Transverse colon (tissue), 4 donors: Measurements from ENCODE around the gene HPCAL1. TPM values are rescaled to one million over a fixed set of nuclear protein-coding genes. Genes with fewer than 3 reads are reported as not detected.

ENCODE experiments used
- DNase-seq: peaks from one replicate; pipeline ENCODE4 v3.0.0-alpha.2; 2019
- H3K27ac ChIP-seq, 4 donors: fragments of 200-600 bp; sonication (generic); 2 replicates each; pipeline ENCODE4 v1.5.1; 2016 to 2018; ENCODE audit warnings: inconsistent platforms in 4 of 4
- H3K27me3 ChIP-seq: fragments of 200-600 bp; sonication (generic); 2 replicates; pipeline ENCODE4 v1.5.1; 2017; ENCODE audit warnings: inconsistent platforms
- H3K36me3 ChIP-seq, 4 donors: fragments of 200-600 bp; sonication (generic); 2 replicates each; pipeline ENCODE4 v1.5.1; 2017 to 2019; ENCODE audit warnings: inconsistent platforms in 4 of 4
- H3K4me1 ChIP-seq, 4 donors: fragments of 200-600 bp; sonication (generic); 2 replicates each; pipeline ENCODE4 v1.5.1; 2017 to 2020; ENCODE audit warnings: inconsistent platforms in 4 of 4
- H3K4me3 ChIP-seq, 4 donors: fragments of 200-600 bp; sonication (generic); 1 replicate in 1 of 4; 2 replicates in 3 of 4; pipeline versions ENCODE4 v1.5.1 to v1.6.1; 2017 to 2019; ENCODE audit warnings: inconsistent platforms in 4 of 4
- H3K9me3 ChIP-seq, 2 donors: fragments of 200-600 bp; sonication (generic); 2 replicates each; pipeline ENCODE4 v1.5.1; 2017 to 2019; ENCODE audit warnings: inconsistent platforms in 2 of 2
- CTCF ChIP-seq, 5 experiments: fragments of 200-600 bp in 3 of 5; fragments of 450-650 bp in 2 of 5; sonication (generic) in 3 of 5; IDR thresholded peaks; 1 replicate in 2 of 5; 2 replicates in 3 of 5; pipeline ENCODE4 v1.5.1; 2016 to 2017; ENCODE audit warnings: antibody characterized with exemption in 5 of 5, inconsistent platforms in 3 of 5, mild to moderate bottlenecking in 2 of 5, moderate library complexity in 1 of 5
- EP300 ChIP-seq: sonication (generic); formaldehyde crosslinking; IDR thresholded peaks from one replicate; pipeline ENCODE4 v1.6.1; 2017; ENCODE audit warnings: antibody characterized with exemption, low read depth
- POLR2A ChIP-seq: fragments of 450-650 bp; IDR thresholded peaks from one replicate; pipeline ENCODE4 v1.6.1; 2016; ENCODE audit warnings: antibody characterized with exemption, mild to moderate bottlenecking, moderate library complexity
- POLR2AphosphoS5 ChIP-seq, 3 donors: sonication (generic); formaldehyde crosslinking; IDR thresholded peaks; one replicate each; pipeline ENCODE4 v1.6.1; 2016; ENCODE audit warnings: antibody characterized with exemption in 3 of 3
- WGBS, 2 donors: methylation state at CpG; one replicate each; pipeline ENCODE4 v1.1.5; 2018; ENCODE audit warnings: low coverage in 1 of 2; 5-methylcytosine and 5-hydroxymethylcytosine counted together
- in situ Hi-C, 4 donors: fragments of 200-750 bp; cut with MboI; loops; one replicate each; pipeline versions ENCODE4 v1.15.0 to v1.15.1; 2017; ENCODE audit warnings: low sequenced_read_pairs in 3 of 4, low pct_ligation_motif_present in 1 of 4, low pct_unique_long_range_greater_than_20kb in 1 of 4
- intact Hi-C: fragments of 100-400 bp; cut with DNase I; formaldehyde crosslinking; loops from one replicate; pipeline ENCODE4 v1.15.1; 2023; ENCODE audit warnings: low total_unique reads
- total RNA-seq, 4 donors: library from RNA; depleted of rRNA; stranded (reverse); fragments of >200 nt; gene quantifications; one replicate each; pipeline ENCODE4 v1.1.0, GENCODE V29; 2016

Gene HPCAL1
- total RNA-seq, 4 donors from 2014 or later: 88.9 to 221 (median 129) TPM

GRCh38 chr2:10324095-10324832 lies 21.6 kb downstream of the HPCAL1 start:
- DNase-seq: no peak
- H3K36me3 ChIP-seq: no peaks in the 10 kb centered on the region
- WGBS, 2 donors: 81 to 100% methylated on average over 2 to 5 of the region's 5 CpGs
- H3K27ac ChIP-seq: no peak overlapping the region
- intact Hi-C loops (no loop called here), in situ Hi-C loops (no loop called here)
- no peaks in the 10 kb centered on the region for H3K9me3 ChIP-seq
- no peaks in the 10 kb centered on the region for H3K27me3 ChIP-seq
- H3K4me1 ChIP-seq: peaks cover 20 to 45% (median 37%) of the 10 kb centered on the region in 4 donors
- TF ChIP-seq POLR2A: no peak
- TF ChIP-seq EP300: no peak
- no peak for TF ChIP-seq POLR2AphosphoS5 (IDR thresholded peaks at IDR 0.05)
- TF ChIP-seq CTCF (IDR thresholded peaks at IDR 0.05): no peak
- H3K4me3 ChIP-seq: no peak overlapping the region

- H3K27ac ChIP-seq: peak overlapping the region; percentile 43 to 64 (median 57)
- TF ChIP-seq EP300 (no peak), POLR2AphosphoS5 (IDR thresholded peaks at IDR 0.05) (no peak), CTCF (IDR thresholded peaks at IDR 0.05) (no peak), POLR2A (no peak)
- H3K36me3 ChIP-seq: no peaks in the 10 kb centered on the region
- no peaks in the 10 kb centered on the region for H3K27me3 ChIP-seq
- peaks cover 22 to 57% (median 49%) of the 10 kb centered on the region in 4 donors for H3K4me1 ChIP-seq
- H3K9me3 ChIP-seq: no peaks in the 10 kb centered on the region
- 54% methylated on average over 17 of the region's 17 CpGs; no CpG with 5 or more reads in 1 of the 2 donors for WGBS, 2 donors
- intact Hi-C loops: no loop called here
- H3K4me3 ChIP-seq: no peak overlapping the region
- DNase-seq: peak; percentile 44
- in situ Hi-C loops: no loop called here
These were observed 22.8 kb downstream of the HPCAL1 start for GRCh38 chr2:10325278-10326145.

GRCh38 chr2:10326151-10326616 lies 23.5 kb downstream of the HPCAL1 start:
- H3K36me3 ChIP-seq: no peaks in the 10 kb centered on the region
- peaks cover 29 to 64% (median 56%) of the 10 kb centered on the region in 4 donors for H3K4me1 ChIP-seq
- DNase-seq: no peak
- no peak overlapping the region for H3K4me3 ChIP-seq
- peak overlapping the region in 3 of 4 donors; percentile 12 to 64 (median 51) for H3K27ac ChIP-seq
- intact Hi-C loops (no loop called here), in situ Hi-C loops (no loop called here)
- TF ChIP-seq POLR2AphosphoS5 (IDR thresholded peaks at IDR 0.05): no peak
- TF ChIP-seq POLR2A: no peak
- TF ChIP-seq CTCF (IDR thresholded peaks at IDR 0.05): no peak
- no peak for TF ChIP-seq EP300
- no peaks in the 10 kb centered on the region for H3K9me3 ChIP-seq
- 95% methylated on average over 6 of the region's 7 CpGs; no CpG with 5 or more reads in 1 of the 2 donors for WGBS, 2 donors
- no peaks in the 10 kb centered on the region for H3K27me3 ChIP-seq
